Testis (tissue), 2 donors: Measurements from ENCODE around the gene COL26A1.

Experiments
- POLR2A ChIP-seq: fragments of 450-650 bp; IDR thresholded peaks from one replicate; pipeline ENCODE4 v1.6.1; 2017; ENCODE audit warnings: antibody characterized with exemption, mild to moderate bottlenecking, moderate library complexity
- TF ChIP-seq, protein P1 (sequence below), 3 experiments: fragments of 450-650 bp in 2 of 3; fragments of 200-600 bp in 1 of 3; sonication (generic) in 1 of 3; IDR thresholded peaks; one replicate each; pipeline ENCODE4 v1.5.1; 2016 to 2019; ENCODE audit warnings: antibody characterized with exemption in 3 of 3, mild to moderate bottlenecking in 2 of 3, moderate library complexity in 1 of 3

DNA sequence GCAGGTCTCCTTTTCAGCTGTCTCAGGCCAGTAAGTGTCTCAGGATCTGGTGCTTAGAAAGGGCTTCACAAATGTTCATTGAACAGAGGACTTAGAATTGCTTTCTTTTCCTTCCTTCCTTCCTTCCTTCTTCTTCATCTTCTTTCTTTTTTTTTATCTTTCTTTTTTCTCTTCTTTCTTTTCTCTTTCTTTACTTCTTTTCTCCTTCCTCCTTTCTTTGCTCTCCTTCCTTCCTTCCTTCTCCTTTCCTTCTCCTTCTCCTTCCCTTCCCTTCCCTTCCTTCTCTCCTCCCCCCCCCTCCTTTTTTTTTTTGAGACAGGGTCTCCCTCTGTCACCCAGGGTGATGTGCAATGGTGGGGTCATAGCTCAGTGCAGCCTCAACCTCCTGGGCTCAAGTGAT is 34.6 kb downstream of the COL26A1 start:
- TF ChIP-seq, protein P1, sequence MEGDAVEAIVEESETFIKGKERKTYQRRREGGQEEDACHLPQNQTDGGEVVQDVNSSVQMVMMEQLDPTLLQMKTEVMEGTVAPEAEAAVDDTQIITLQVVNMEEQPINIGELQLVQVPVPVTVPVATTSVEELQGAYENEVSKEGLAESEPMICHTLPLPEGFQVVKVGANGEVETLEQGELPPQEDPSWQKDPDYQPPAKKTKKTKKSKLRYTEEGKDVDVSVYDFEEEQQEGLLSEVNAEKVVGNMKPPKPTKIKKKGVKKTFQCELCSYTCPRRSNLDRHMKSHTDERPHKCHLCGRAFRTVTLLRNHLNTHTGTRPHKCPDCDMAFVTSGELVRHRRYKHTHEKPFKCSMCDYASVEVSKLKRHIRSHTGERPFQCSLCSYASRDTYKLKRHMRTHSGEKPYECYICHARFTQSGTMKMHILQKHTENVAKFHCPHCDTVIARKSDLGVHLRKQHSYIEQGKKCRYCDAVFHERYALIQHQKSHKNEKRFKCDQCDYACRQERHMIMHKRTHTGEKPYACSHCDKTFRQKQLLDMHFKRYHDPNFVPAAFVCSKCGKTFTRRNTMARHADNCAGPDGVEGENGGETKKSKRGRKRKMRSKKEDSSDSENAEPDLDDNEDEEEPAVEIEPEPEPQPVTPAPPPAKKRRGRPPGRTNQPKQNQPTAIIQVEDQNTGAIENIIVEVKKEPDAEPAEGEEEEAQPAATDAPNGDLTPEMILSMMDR (IDR thresholded peaks at IDR 0.05) = no peak
- TF ChIP-seq POLR2A = no peak
